ENCODE measurements around the gene SPEF2. TPM values are rescaled to one million over a fixed set of nuclear protein-coding genes. Genes with fewer than 3 reads are reported as not detected.

Gene SPEF2
- total and polyA plus RNA-seq, 2 donors (not counting 1 experiment from before 2014, with no cell fraction given): 0.31 to 0.59 TPM

DNA sequence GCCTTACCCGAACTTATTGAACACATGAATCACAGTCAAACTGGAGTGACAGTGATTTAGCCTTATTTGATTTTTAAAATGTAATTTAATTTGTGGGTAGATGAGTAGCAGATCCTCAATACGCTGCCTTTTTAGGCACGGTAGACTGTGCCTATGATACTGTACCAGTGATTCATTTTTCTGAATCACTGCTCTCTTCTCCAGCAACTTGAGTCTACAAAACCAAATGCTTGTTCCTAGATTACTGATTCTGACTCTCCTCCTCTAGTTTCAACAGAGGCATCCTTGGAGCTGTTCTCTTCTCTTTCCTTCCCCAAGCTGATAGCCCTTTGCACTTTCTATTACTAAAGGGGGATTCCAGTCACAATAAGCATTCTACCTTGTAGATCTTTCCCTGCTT, 144.7 kb downstream of the SPEF2 start:
- whole genome bisulfite sequencing (ENCODE audit: insufficient coverage): 100% methylated on average over 3 of the region's 3 CpGs
- H3K9me3 Mint-ChIP-seq (ENCODE audit: insufficient read depth): no peaks in the 10 kb centered on the region
- H3K27ac Mint-ChIP-seq: no peak overlapping the region
- H3K4me1 Mint-ChIP-seq: no peaks in the 10 kb centered on the region
- TF ChIP-seq EZH2 (IDR thresholded peaks at IDR 0.05; ENCODE audit: borderline replicate concordance, insufficient read depth, low read depth, low read length, poor library complexity, severe bottlenecking): no peak
- TF ChIP-seq, protein P1, sequence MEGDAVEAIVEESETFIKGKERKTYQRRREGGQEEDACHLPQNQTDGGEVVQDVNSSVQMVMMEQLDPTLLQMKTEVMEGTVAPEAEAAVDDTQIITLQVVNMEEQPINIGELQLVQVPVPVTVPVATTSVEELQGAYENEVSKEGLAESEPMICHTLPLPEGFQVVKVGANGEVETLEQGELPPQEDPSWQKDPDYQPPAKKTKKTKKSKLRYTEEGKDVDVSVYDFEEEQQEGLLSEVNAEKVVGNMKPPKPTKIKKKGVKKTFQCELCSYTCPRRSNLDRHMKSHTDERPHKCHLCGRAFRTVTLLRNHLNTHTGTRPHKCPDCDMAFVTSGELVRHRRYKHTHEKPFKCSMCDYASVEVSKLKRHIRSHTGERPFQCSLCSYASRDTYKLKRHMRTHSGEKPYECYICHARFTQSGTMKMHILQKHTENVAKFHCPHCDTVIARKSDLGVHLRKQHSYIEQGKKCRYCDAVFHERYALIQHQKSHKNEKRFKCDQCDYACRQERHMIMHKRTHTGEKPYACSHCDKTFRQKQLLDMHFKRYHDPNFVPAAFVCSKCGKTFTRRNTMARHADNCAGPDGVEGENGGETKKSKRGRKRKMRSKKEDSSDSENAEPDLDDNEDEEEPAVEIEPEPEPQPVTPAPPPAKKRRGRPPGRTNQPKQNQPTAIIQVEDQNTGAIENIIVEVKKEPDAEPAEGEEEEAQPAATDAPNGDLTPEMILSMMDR (IDR thresholded peaks at IDR 0.05): no peak
- no peaks in the 10 kb centered on the region for H3K9me3 ChIP-seq (ENCODE audit: control extremely low read depth in 1 of 3, control insufficient read depth in 2 of 3, insufficient read depth in 1 of 3, low read length in 2 of 3)
- H3K27me3 ChIP-seq (replicated peaks in 1 of 4; ENCODE audit: control extremely low read depth in 1 of 4, control insufficient read depth in 3 of 4, insufficient read depth in 4 of 4, low read length in 3 of 4): no peaks in the 10 kb centered on the region
- CTCF ChIA-PET: no interaction called here
- no peak for ATAC-seq (ENCODE audit: low read depth)
- no peak for DNase-seq
- H3K79me2 ChIP-seq (ENCODE audit: control insufficient read depth, insufficient read depth, low read length): no peaks in the 10 kb centered on the region
- no peaks in the 10 kb centered on the region for H3K27me3 Mint-ChIP-seq
- H3K4me1 ChIP-seq (ENCODE audit: control insufficient read depth in 2 of 2, insufficient read depth in 2 of 2, low read length in 2 of 2): no peaks in the 10 kb centered on the region
- POLR2A ChIA-PET: no interaction called here
- H3K27ac ChIP-seq (ENCODE audit: low read length in 2 of 2): no peak overlapping the region
- H3K36me3 ChIP-seq (replicated peaks in 1 of 2; ENCODE audit: control extremely low read depth in 1 of 2, control insufficient read depth in 1 of 2, extremely low read depth in 1 of 2, insufficient read depth in 2 of 2, low read length in 1 of 2): no peaks in the 10 kb centered on the region
- no peak overlapping the region for H3K4me3 Mint-ChIP-seq
- H3K9ac ChIP-seq (ENCODE audit: low read length): no peak overlapping the region
- no peak overlapping the region for H2AFZ ChIP-seq (ENCODE audit: insufficient read depth, low read depth, low read length, poor library complexity, severe bottlenecking)
- no peak overlapping the region for H3K4me3 ChIP-seq (ENCODE audit: control extremely low read depth in 1 of 5, extremely low read depth in 1 of 5, insufficient read depth in 1 of 5, low read depth in 2 of 5, low read length in 4 of 5)
- no peak overlapping the region for H3K4me2 ChIP-seq (replicated peaks; ENCODE audit: low read depth, low read length, poor library complexity, severe bottlenecking)
- no peaks in the 10 kb centered on the region for H4K20me1 ChIP-seq (ENCODE audit: control insufficient read depth, insufficient read depth, low read length, poor library complexity, severe bottlenecking)
- intact Hi-C loops (cut with micrococcal nuclease): no loop called here

DNA sequence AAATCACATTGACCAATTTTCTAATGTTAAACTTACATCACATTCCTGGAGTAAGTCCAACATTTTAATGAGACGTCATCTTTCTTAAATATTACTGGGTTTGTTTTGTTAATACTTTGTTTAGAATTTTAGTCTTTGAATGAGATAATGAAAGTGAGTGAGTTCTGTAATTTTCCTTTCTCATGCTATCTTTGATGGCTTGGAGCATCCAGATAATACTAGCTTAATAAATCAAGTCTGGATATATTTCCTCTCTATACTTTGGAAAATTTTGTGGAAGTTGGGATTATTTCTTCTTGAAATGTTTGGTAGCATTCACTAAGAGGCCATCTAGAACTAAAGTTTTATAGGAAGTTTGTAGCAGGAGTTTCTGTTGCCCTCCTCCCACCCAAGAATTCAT, 148.3 kb downstream of the SPEF2 start:
- Histone ChIP-seq H4K20me1 (ENCODE audit: control insufficient read depth, insufficient read depth, low read length, poor library complexity, severe bottlenecking) (no peaks in the 10 kb centered on the region), H3K4me3 (ENCODE audit: control extremely low read depth in 1 of 5, extremely low read depth in 1 of 5, insufficient read depth in 1 of 5, low read depth in 2 of 5, low read length in 4 of 5) (no peak overlapping the region), H3K9ac (ENCODE audit: low read length) (no peak overlapping the region), H3K27ac (ENCODE audit: low read length in 2 of 2) (no peak overlapping the region), H3K36me3 (replicated peaks in 1 of 2; ENCODE audit: control extremely low read depth in 1 of 2, control insufficient read depth in 1 of 2, extremely low read depth in 1 of 2, insufficient read depth in 2 of 2, low read length in 1 of 2) (no peaks in the 10 kb centered on the region), H3K27me3 (replicated peaks in 1 of 4; ENCODE audit: control extremely low read depth in 1 of 4, control insufficient read depth in 3 of 4, insufficient read depth in 4 of 4, low read length in 3 of 4) (no peaks in the 10 kb centered on the region), H3K4me2 (replicated peaks; ENCODE audit: low read depth, low read length, poor library complexity, severe bottlenecking) (no peak overlapping the region), H3K4me1 (ENCODE audit: control insufficient read depth in 2 of 2, insufficient read depth in 2 of 2, low read length in 2 of 2) (no peaks in the 10 kb centered on the region), H3K9me3 (ENCODE audit: control extremely low read depth in 1 of 3, control insufficient read depth in 2 of 3, insufficient read depth in 1 of 3, low read length in 2 of 3) (no peaks in the 10 kb centered on the region), H3K79me2 (ENCODE audit: control insufficient read depth, insufficient read depth, low read length) (no peaks in the 10 kb centered on the region), H2AFZ (ENCODE audit: insufficient read depth, low read depth, low read length, poor library complexity, severe bottlenecking) (no peak overlapping the region)
- intact Hi-C loops (cut with micrococcal nuclease): no loop called here
- no peak for ATAC-seq (ENCODE audit: low read depth)
- no CpG with 5 or more reads among the region's 1 CpG for WGBS (ENCODE audit: insufficient coverage)
- Mint-ChIP-seq H3K27ac (no peak overlapping the region), H3K4me1 (no peaks in the 10 kb centered on the region), H3K27me3 (no peaks in the 10 kb centered on the region), H3K9me3 (ENCODE audit: insufficient read depth) (no peaks in the 10 kb centered on the region), H3K4me3 (no peak overlapping the region)
- TF ChIP-seq, protein P1 (IDR thresholded peaks at IDR 0.05): no peak
- TF ChIP-seq EZH2 (IDR thresholded peaks at IDR 0.05; ENCODE audit: borderline replicate concordance, insufficient read depth, low read depth, low read length, poor library complexity, severe bottlenecking): no peak
- ChIA-PET CTCF (no interaction called here), POLR2A (no interaction called here)
- no peak for DNase-seq
